HepG2 (cell line): ENCODE results near the gene LRRC17. TPM values are rescaled to one million over a fixed set of nuclear protein-coding genes. Genes with fewer than 3 reads are reported as not detected.

ENCODE experiments used
- ATF4 ChIP-seq, 2 experiments: fragments of 450-650 bp in 1 of 2; sonication (generic) in 1 of 2; formaldehyde crosslinking; IDR thresholded peaks; 2 replicates each; pipeline versions ENCODE4 v1.5.0 to v1.8.0; 2020 to 2022; ENCODE audit warnings: mild to moderate bottlenecking in 1 of 2, missing genetic modification reagents in 1 of 2
- CREB1 ChIP-seq, 2 experiments: fragments of 450-650 bp in 1 of 2; IDR thresholded peaks; 2 replicates each; pipeline ENCODE4 v1.6.1; 2016 to 2017; ENCODE audit warnings: control low read depth in 1 of 2, mild to moderate bottlenecking in 1 of 2, missing compliant biosample characterization in 1 of 2, missing genetic modification characterization in 1 of 2
- EP300 ChIP-seq, 3 experiments: sonication (generic) in 1 of 3; formaldehyde crosslinking in 1 of 3; IDR thresholded peaks; 2 replicates each; pipeline versions ENCODE4 v1.5.1 to v1.6.1; 2011 to 2020; ENCODE audit warnings: low read depth in 2 of 3, low read length in 2 of 3, borderline replicate concordance in 1 of 3, improper control_type of control experiment in 1 of 3, mild to moderate bottlenecking in 1 of 3, missing genetic modification reagents in 1 of 3, moderate library complexity in 1 of 3
- ESRRA ChIP-seq: sonication (generic); formaldehyde crosslinking; IDR thresholded peaks from 2 replicates; pipeline ENCODE4 v1.5.1; 2020; ENCODE audit warnings: mild to moderate bottlenecking, low read depth, missing genetic modification reagents
- GABPA ChIP-seq, 2 experiments: IDR thresholded peaks; 2 replicates each; pipeline ENCODE4 v1.6.1; 2011 to 2016; ENCODE audit warnings: low read depth in 2 of 2, low read length in 1 of 2, missing biosample characterization in 1 of 2, missing genetic modification characterization in 1 of 2
- KDM4B ChIP-seq: sonication (generic); formaldehyde crosslinking; IDR thresholded peaks from 2 replicates; pipeline ENCODE4 v1.4.0; 2020; ENCODE audit warnings: missing genetic modification reagents
- KLF15 ChIP-seq: sonication (generic); formaldehyde crosslinking; IDR thresholded peaks from 2 replicates; pipeline ENCODE4 v1.8.1; 2023; ENCODE audit warnings: borderline replicate concordance, mild to moderate bottlenecking, inconsistent platforms, missing genetic modification reagents, mixed read lengths
- MXD4 ChIP-seq: IDR thresholded peaks from 2 replicates; pipeline ENCODE4 v1.6.1; 2016; ENCODE audit warnings: mild to moderate bottlenecking, missing biosample characterization, missing genetic modification reagents
- NR1H2 ChIP-seq: sonication (generic); formaldehyde crosslinking; IDR thresholded peaks from 2 replicates; pipeline ENCODE4 v1.8.1; 2022; ENCODE audit warnings: low read depth, missing genetic modification reagents, borderline replicate concordance
- RFX5 ChIP-seq: IDR thresholded peaks from 2 replicates; pipeline ENCODE4 v1.6.1; 2011; ENCODE audit warnings: low read depth, low read length, improper control_type of control experiment
- SRSF1 ChIP-seq: fragments of 200-400 bp; formaldehyde crosslinking; optimal IDR thresholded peaks from 2 replicates; pipeline ENCODE3; 2017; ENCODE audit warnings: mild to moderate bottlenecking, low read depth, low read length, moderate library complexity
- YY1 ChIP-seq: IDR thresholded peaks from 2 replicates; pipeline ENCODE4 v1.6.1; 2011; ENCODE audit warnings: low read length, low read depth, moderate library complexity, mild to moderate bottlenecking; ENCODE audit not compliant: insufficient read depth, insufficient replicate concordance
- ZNF749 ChIP-seq: sonication (generic); formaldehyde crosslinking; IDR thresholded peaks from 2 replicates; pipeline ENCODE4 v1.8.0; 2022; ENCODE audit warnings: mild to moderate bottlenecking, missing genetic modification reagents, moderate library complexity, borderline replicate concordance
- ZSCAN12 ChIP-seq: sonication (generic); formaldehyde crosslinking; IDR thresholded peaks from 2 replicates; pipeline ENCODE4 v1.9.0; 2021; ENCODE audit warnings: mild to moderate bottlenecking, missing genetic modification reagents
- ZSCAN30 ChIP-seq: sonication (generic); formaldehyde crosslinking; IDR thresholded peaks from 2 replicates; pipeline ENCODE4 v1.5.0; 2020; ENCODE audit warnings: mild to moderate bottlenecking, missing genetic modification reagents
- polyA plus RNA-seq, 8 experiments: library from polyadenylated mRNA; depleted of rRNA in 3 of 8; stranded (reverse) in 7 of 8; unstranded in 1 of 8; fragments of >200 nt; fragmentation: Illumina TruSeq in 4 of 8; extraction: Trizol in 4 of 8; gene quantifications; 2 replicates each; pipeline versions ENCODE4 v1.2.1 to v1.2.3, GENCODE V29; 2011 to 2016; ENCODE audit warnings: low read depth in 4 of 8, missing spikeins in 1 of 8, mixed read lengths in 1 of 8; ENCODE audit not compliant: insufficient read depth in 1 of 8
- total RNA-seq, 5 experiments: library from RNA; depleted of rRNA; stranded (reverse); fragments of >200 nt; fragmentation: Illumina TruSeq; extraction: Trizol; gene quantifications; 2 replicates each; pipeline ENCODE4 v1.2.3, GENCODE V29; 2016; ENCODE audit warnings: low read depth in 1 of 5
- TF ChIP-seq, protein P1 (sequence below): sonication (generic); formaldehyde crosslinking; IDR thresholded peaks from 2 replicates; pipeline ENCODE4 v1.4.0; 2020; ENCODE audit warnings: mild to moderate bottlenecking, missing genetic modification reagents, borderline replicate concordance
- TF ChIP-seq, protein P2 (sequence below): IDR thresholded peaks from 2 replicates; pipeline ENCODE4 v1.6.1; 2012; ENCODE audit warnings: low read length, improper control_type of control experiment
- TF ChIP-seq, protein P3 (sequence below): sonication (generic); formaldehyde crosslinking; IDR thresholded peaks from 2 replicates; pipeline ENCODE4 v1.8.1; 2023; ENCODE audit warnings: missing genetic modification reagents, mild to moderate bottlenecking, borderline replicate concordance
- TF ChIP-seq, protein P4 (sequence below): sonication (generic); formaldehyde crosslinking; IDR thresholded peaks from 2 replicates; pipeline ENCODE4 v1.5.0; 2020; ENCODE audit warnings: missing genetic modification reagents, mild to moderate bottlenecking, borderline replicate concordance

Gene LRRC17
- total and polyA plus RNA-seq, 2 of the 13 experiments (the other 11 are each of a cell fraction or from before 2014, with no cell fraction given) = 0.20 to 0.66 TPM

DNA sequence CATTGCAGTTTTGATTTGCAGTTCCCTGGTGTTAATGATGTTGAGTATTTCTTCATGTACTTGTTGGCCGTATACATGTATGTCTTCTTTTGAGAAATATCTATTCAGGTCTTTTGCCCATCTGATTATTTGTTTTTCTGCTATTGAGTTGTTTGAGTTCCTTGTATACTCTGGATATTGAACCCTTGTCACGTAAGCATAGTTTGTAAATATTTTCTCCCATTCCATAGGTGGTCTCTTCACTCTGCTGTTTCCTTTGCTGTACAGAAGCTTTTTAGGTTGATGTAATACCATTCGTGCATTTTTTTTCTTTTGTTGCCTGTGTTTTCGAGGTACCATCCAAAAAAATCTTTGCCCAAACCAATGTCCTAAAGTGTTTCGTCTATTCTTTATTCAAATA lies 43.6 kb upstream of the LRRC17 start (continued):
- TF ChIP-seq, protein P1, sequence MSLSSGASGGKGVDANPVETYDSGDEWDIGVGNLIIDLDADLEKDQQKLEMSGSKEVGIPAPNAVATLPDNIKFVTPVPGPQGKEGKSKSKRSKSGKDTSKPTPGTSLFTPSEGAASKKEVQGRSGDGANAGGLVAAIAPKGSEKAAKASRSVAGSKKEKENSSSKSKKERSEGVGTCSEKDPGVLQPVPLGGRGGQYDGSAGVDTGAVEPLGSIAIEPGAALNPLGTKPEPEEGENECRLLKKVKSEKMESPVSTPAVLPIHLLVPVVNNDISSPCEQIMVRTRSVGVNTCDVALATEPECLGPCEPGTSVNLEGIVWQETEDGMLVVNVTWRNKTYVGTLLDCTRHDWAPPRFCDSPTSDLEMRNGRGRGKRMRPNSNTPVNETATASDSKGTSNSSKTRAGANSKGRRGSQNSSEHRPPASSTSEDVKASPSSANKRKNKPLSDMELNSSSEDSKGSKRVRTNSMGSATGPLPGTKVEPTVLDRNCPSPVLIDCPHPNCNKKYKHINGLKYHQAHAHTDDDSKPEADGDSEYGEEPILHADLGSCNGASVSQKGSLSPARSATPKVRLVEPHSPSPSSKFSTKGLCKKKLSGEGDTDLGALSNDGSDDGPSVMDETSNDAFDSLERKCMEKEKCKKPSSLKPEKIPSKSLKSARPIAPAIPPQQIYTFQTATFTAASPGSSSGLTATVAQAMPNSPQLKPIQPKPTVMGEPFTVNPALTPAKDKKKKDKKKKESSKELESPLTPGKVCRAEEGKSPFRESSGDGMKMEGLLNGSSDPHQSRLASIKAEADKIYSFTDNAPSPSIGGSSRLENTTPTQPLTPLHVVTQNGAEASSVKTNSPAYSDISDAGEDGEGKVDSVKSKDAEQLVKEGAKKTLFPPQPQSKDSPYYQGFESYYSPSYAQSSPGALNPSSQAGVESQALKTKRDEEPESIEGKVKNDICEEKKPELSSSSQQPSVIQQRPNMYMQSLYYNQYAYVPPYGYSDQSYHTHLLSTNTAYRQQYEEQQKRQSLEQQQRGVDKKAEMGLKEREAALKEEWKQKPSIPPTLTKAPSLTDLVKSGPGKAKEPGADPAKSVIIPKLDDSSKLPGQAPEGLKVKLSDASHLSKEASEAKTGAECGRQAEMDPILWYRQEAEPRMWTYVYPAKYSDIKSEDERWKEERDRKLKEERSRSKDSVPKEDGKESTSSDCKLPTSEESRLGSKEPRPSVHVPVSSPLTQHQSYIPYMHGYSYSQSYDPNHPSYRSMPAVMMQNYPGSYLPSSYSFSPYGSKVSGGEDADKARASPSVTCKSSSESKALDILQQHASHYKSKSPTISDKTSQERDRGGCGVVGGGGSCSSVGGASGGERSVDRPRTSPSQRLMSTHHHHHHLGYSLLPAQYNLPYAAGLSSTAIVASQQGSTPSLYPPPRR (CRISPR knock-in tag) = 0 out of 2 replicates have a peak, but pooled peaks have one; percentile 55
- TF ChIP-seq SRSF1 (no peak), ZSCAN30 (CRISPR knock-in tag) (no peak), MXD4 (CRISPR knock-in tag) (no peak), RFX5 (no peak), ATF4 (CRISPR knock-in tag; IDR thresholded peaks at IDR 0.05) (peak in 1 of 2 experiments; percentile 33; a peak in 1 of 4 replicates), ZSCAN12 (CRISPR knock-in tag) (no peak), GABPA (IDR thresholded peaks at IDR 0.05; ENCODE audit: low read depth, low read length) (no peak), GABPA (CRISPR knock-in tag; IDR thresholded peaks at IDR 0.05; ENCODE audit: low read depth) (no peak), EP300 (IDR thresholded peaks at IDR 0.05; ENCODE audit: low read depth in 2 of 2, low read length in 2 of 2) (peak in 1 of 2 experiments; percentile 78; a peak in 2 of 4 replicates), EP300 (CRISPR knock-in tag; IDR thresholded peaks at IDR 0.05; ENCODE audit: borderline replicate concordance) (no peak), NR1H2 (CRISPR knock-in tag) (no peak), CREB1 (IDR thresholded peaks at IDR 0.05) (peak; percentile 4; the same call in 1 of the 2 replicates), CREB1 (CRISPR knock-in tag; IDR thresholded peaks at IDR 0.05) (no peak), KLF15 (CRISPR knock-in tag) (no peak), KDM4B (CRISPR knock-in tag) (no peak), ESRRA (CRISPR knock-in tag) (no peak), ZNF749 (no peak), YY1 (no peak)
- TF ChIP-seq, protein P2, sequence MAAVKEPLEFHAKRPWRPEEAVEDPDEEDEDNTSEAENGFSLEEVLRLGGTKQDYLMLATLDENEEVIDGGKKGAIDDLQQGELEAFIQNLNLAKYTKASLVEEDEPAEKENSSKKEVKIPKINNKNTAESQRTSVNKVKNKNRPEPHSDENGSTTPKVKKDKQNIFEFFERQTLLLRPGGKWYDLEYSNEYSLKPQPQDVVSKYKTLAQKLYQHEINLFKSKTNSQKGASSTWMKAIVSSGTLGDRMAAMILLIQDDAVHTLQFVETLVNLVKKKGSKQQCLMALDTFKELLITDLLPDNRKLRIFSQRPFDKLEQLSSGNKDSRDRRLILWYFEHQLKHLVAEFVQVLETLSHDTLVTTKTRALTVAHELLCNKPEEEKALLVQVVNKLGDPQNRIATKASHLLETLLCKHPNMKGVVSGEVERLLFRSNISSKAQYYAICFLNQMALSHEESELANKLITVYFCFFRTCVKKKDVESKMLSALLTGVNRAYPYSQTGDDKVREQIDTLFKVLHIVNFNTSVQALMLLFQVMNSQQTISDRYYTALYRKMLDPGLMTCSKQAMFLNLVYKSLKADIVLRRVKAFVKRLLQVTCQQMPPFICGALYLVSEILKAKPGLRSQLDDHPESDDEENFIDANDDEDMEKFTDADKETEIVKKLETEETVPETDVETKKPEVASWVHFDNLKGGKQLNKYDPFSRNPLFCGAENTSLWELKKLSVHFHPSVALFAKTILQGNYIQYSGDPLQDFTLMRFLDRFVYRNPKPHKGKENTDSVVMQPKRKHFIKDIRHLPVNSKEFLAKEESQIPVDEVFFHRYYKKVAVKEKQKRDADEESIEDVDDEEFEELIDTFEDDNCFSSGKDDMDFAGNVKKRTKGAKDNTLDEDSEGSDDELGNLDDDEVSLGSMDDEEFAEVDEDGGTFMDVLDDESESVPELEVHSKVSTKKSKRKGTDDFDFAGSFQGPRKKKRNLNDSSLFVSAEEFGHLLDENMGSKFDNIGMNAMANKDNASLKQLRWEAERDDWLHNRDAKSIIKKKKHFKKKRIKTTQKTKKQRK = no peak
- TF ChIP-seq, protein P3, sequence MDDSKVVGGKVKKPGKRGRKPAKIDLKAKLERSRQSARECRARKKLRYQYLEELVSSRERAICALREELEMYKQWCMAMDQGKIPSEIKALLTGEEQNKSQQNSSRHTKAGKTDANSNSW (CRISPR knock-in tag) = no peak
- TF ChIP-seq, protein P4, sequence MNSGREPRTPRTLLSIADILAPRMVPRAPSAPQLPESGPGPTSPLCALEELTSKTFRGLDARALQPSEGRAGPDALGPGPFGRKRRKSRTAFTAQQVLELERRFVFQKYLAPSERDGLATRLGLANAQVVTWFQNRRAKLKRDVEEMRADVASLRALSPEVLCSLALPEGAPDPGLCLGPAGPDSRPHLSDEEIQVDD = no peak
